NCI-H2107 treated with DMSO at 0.1 percent for 48 hours (cell line): ENCODE results near the gene MOCS1.
"Not testable (repeated sequence)": the region's sequence is repeated elsewhere in the genome, so short reads cannot be mapped to it uniquely, and the experiment has no call there.

Experiments
- DNase-seq: peaks from one replicate; lab custom pipeline; 2025; ENCODE audit not compliant: unreplicated experiment; lab: John Stamatoyannopoulos, UW

The MOCS1 gene

DNA sequence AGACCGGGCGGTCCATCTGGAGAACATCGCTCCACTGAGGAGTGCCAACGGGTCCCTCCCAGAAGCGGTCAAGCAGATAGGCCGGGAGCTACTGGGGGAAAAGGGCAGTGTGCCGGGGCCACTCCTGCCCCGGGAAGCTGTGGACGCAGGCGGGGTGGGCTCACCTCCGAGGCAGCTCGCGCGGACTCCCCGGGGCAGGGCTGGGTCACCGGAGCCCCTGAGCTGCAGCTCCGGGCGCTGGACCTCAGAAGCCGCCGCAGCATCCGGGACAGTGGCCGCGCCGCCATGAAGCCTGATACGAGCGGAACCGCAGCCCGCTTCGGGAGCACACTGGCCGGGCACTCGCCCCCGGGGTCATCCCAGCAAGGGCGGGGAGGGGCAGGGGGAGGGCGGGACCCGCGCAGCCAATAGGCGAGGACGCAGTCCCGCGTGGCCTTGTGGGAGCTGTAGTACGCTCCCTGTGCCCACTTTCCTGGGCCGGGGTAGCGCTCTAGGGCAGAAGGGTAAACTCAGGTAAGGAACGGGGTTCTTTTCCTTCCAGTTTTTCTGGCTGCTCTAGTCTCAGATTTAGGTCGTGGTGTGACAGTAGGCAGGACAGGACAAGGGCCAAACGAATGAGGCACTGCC lies at the start of gene MOCS1:
TSS of gene MOCS1 (minus strand) at position 332 of the 627 bp plus-strand sequence. CDS start at position 287, 45 bp downstream.
- DNase-seq = no peak

- DNase-seq = no peak
Measured at GRCh38 chr6:39984051-39984450, 49.8 kb upstream of the MOCS1 start.

GRCh38 chr6:39983193-39983592 lies 48.9 kb upstream of the MOCS1 start:
- no peak for DNase-seq

- DNase-seq = no peak
Measured at GRCh38 chr6:39982720-39983119, 48.5 kb upstream of the MOCS1 start.

- peak; percentile 1 for DNase-seq
Measured at GRCh38 chr6:39980839-39981580, 46.7 kb upstream of the MOCS1 start.

GRCh38 chr6:39979461-39980328 lies 45.4 kb upstream of the MOCS1 start:
- DNase-seq = no peak

- DNase-seq = no peak
Measured at GRCh38 chr6:39978240-39978639, 44.0 kb upstream of the MOCS1 start.

DNA sequence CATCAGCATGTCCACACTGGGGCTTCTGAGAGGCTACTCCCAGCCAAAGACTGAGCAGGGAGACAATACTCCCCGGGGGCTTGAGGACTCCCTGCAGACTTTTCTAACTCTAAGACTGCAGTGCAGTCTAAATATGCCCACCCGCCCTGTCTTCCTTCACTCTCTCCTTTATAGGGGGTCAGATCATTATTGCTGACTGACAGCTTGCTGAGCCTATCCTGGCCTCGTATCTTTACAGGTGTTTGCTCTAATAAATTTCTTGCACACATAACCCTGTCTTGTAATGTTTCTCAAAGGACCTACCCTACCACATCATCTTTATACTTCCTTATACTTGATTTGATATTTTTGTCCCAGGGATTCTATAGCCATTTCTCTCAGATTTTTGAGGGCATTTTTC lies 39.4 kb upstream of the MOCS1 start:
- DNase-seq = no peak

DNA sequence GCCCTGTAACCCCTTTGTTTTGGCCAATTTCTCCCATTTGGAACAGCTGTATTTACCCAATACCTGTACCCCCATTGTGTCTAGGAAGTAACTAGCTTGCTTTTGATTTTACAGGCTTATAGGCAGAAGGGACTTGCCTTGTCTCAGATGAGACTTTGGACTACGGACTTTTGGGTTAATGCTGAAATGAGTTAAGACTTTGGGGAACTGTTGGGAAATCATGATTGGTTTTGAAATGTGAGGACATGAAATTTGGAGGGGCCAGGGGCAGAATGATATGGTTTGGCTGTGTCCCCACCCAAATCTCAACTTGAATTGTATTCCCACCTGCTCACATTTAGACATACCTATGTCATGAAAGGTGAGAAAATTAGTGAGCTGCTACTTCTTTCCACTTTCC lies 38.5 kb upstream of the MOCS1 start:
- not testable (repeated sequence) for DNase-seq

GRCh38 chr6:39971131-39971530 lies 36.9 kb upstream of the MOCS1 start:
- DNase-seq = not testable (repeated sequence)

DNA sequence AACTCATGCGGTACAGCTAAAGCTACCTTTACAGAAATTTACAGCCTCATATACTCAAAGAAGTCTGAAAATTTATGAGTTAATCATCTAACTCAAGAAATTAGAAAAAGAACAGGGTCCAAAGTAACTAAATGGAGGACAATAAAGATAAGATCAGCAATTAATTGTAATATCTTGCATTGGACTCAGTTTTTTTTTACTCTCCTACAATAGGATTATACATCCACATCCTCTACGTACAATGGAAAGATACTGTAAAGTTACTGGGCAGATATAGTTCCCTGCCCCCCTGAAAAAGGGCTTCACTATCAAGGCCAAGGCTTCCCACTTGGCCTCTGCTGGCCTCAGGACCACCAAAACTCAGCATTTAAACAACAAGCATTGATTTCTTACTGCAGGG lies 31.5 kb upstream of the MOCS1 start:
- no peak for DNase-seq

DNA sequence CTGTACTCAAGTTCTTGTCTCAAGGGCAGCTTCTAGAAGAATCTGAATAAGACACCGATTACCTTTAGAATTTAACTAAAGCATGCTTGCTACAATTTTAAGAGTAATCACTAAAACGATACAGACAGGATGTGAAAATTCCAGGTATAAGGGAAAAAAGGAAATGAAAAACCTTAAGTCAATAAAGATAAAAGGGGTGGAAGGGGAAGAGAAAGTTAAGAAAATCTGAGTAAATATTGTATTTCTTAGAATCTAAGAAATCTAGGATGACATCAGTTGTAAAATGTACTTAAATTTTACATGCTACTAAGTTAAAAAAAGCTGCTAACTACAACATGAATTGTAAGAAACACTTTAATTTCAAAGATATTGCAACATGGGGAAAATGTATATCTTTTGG lies 30.3 kb upstream of the MOCS1 start:
- no peak for DNase-seq

DNA sequence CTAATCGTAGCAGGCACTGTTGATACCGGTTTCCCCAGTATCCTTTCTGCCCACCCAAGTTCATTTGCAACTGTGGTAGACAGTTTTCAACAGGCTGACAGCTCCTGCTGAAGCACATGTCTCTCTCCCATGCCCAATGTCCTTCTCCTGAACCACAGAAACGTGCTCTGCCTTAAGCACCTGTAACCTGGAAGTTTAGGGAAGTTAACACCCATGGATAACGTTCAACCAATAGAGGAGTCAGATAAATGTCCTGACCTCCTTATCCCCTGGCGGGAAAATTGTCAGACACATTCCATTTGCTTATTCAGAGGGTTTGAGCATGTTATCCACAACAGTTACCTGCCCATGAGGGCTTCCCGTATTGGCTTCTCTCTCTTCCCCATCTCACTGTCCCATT lies 29.8 kb upstream of the MOCS1 start:
- no peak for DNase-seq

GRCh38 chr6:39962831-39963230 lies 28.6 kb upstream of the MOCS1 start:
- no peak for DNase-seq

- DNase-seq = no peak
Measured at GRCh38 chr6:39961178-39961577, 26.9 kb upstream of the MOCS1 start.

GRCh38 chr6:39958947-39959346 lies 24.7 kb upstream of the MOCS1 start:
- DNase-seq = no peak

DNA sequence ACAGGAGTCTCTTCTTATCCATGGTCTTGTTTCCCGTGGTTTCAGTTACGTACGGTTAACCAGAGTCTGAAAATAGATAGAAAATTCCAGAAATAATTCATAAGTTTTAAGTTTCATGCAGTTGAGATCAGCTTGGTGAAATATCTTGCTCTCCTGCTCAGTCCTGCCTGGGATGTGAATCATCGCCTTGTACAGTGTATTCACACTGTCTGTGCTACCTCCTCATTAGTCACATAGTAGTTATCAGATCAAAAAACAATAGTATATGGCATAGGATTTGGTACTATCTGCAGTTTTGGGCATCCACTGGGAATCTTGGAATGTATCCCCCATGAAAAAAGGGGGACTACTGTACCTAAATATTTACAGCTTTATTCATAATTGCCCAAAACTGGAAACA lies 22.7 kb upstream of the MOCS1 start:
- no peak for DNase-seq

DNA sequence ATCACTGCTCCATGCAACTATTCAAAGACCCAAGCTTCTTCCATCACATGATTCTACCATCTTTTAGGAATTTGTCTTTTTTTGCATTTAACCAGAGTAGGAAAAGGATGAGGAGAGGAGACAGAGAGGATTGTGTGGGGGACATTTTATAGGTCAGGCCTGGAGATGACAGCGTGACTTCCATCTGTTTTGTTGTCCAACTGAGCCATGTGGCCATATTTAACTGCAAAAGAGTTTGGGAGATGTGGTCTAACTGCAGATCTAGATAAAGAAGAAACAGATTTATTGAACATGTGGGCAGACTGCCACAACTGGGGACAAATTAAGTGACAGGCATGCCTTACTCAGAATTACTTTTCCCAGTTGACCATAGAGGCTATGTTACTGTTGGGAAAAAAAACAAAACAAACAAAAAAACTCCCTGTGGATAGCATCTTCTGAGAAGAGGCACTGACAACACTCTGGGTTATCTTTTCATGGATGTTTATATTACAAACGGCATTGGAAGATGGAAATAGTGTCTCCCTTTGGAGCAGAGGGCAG lies 18.9 kb upstream of the MOCS1 start:
- DNase-seq = no peak

- no peak for DNase-seq
Measured at GRCh38 chr6:39952167-39952566, 17.9 kb upstream of the MOCS1 start.

GRCh38 chr6:39951716-39952115 lies 17.5 kb upstream of the MOCS1 start:
- DNase-seq = no peak

GRCh38 chr6:39951191-39951590 lies 16.9 kb upstream of the MOCS1 start:
- DNase-seq = no peak
